Prostate gland (tissue), 2 donors: ENCODE results near the gene MPP3.

ENCODE experiments used
- POLR2A ChIP-seq: fragments of 450-650 bp; IDR thresholded peaks from one replicate; pipeline ENCODE4 v1.6.1; 2016; ENCODE audit warnings: antibody characterized with exemption, mild to moderate bottlenecking
- TF ChIP-seq, protein P1 (sequence below), 4 experiments: fragments of 200-600 bp in 2 of 4; fragments of 450-650 bp in 2 of 4; sonication (generic) in 2 of 4; IDR thresholded peaks; 1 replicate in 3 of 4; 2 replicates in 1 of 4; pipeline ENCODE4 v1.5.1; 2016 to 2019; ENCODE audit warnings: antibody characterized with exemption in 4 of 4, mild to moderate bottlenecking in 2 of 4, moderate library complexity in 2 of 4

- TF ChIP-seq, protein P1, sequence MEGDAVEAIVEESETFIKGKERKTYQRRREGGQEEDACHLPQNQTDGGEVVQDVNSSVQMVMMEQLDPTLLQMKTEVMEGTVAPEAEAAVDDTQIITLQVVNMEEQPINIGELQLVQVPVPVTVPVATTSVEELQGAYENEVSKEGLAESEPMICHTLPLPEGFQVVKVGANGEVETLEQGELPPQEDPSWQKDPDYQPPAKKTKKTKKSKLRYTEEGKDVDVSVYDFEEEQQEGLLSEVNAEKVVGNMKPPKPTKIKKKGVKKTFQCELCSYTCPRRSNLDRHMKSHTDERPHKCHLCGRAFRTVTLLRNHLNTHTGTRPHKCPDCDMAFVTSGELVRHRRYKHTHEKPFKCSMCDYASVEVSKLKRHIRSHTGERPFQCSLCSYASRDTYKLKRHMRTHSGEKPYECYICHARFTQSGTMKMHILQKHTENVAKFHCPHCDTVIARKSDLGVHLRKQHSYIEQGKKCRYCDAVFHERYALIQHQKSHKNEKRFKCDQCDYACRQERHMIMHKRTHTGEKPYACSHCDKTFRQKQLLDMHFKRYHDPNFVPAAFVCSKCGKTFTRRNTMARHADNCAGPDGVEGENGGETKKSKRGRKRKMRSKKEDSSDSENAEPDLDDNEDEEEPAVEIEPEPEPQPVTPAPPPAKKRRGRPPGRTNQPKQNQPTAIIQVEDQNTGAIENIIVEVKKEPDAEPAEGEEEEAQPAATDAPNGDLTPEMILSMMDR (IDR thresholded peaks at IDR 0.05) = no peak
- no peak for TF ChIP-seq POLR2A
Observed at GRCh38 chr17:43756201-43756600, 76.7 kb downstream of the MPP3 start.
